Mesendoderm (in vitro differentiated cells): ENCODE results near the gene PARVA.

Experiments used
- DNase-seq: peaks from one replicate; pipeline ENCODE4 v3.0.0; 2013
- H2AK5ac ChIP-seq: 2 replicates; pipeline ENCODE4 v1.6.1; 2013; ENCODE audit warnings: low read length, inconsistent platforms
- H2BK120ac ChIP-seq: 2 replicates; pipeline ENCODE4 v1.6.1; 2013; ENCODE audit warnings: low read depth, mild to moderate bottlenecking, low read length, moderate library complexity, mixed read lengths
- H2BK15ac ChIP-seq: replicated peaks from 2 replicates; pipeline ENCODE4 v1.6.1; 2013; ENCODE audit warnings: low read depth, mild to moderate bottlenecking, moderate library complexity
- H2BK5ac ChIP-seq: 2 replicates; pipeline ENCODE4 v1.6.1; 2013; ENCODE audit warnings: low read length, inconsistent platforms
- H3K18ac ChIP-seq: 2 replicates; pipeline ENCODE4 v1.6.1; 2013; ENCODE audit warnings: mild to moderate bottlenecking, low read length, mixed read lengths
- H3K23ac ChIP-seq: one replicate; pipeline ENCODE4 v1.6.1; 2013; ENCODE audit warnings: low read length
- H3K27ac ChIP-seq: 2 replicates; pipeline ENCODE4 v1.5.1; 2013; ENCODE audit warnings: low read depth, mild to moderate bottlenecking, inconsistent platforms, low read length, moderate library complexity
- H3K27me3 ChIP-seq: 2 replicates; pipeline ENCODE4 v1.6.1; 2013; ENCODE audit warnings: low read length, control low read depth, mild to moderate bottlenecking, inconsistent platforms; ENCODE audit not compliant: insufficient read depth, poor library complexity
- H3K36me3 ChIP-seq: 2 replicates; pipeline ENCODE4 v1.6.1; 2013; ENCODE audit warnings: low read length, inconsistent platforms; ENCODE audit not compliant: control insufficient read depth, insufficient read depth
- H3K4ac ChIP-seq: one replicate; pipeline ENCODE4 v1.6.1; 2013; ENCODE audit warnings: low read depth, mild to moderate bottlenecking, low read length, moderate library complexity
- H3K4me1 ChIP-seq: 2 replicates; pipeline ENCODE4 v1.6.1; 2013; ENCODE audit warnings: low read depth, low read length, inconsistent platforms; ENCODE audit not compliant: control insufficient read depth
- H3K4me2 ChIP-seq: 2 replicates; pipeline ENCODE4 v1.6.1; 2013; ENCODE audit warnings: low read length
- H3K4me3 ChIP-seq: 2 replicates; pipeline ENCODE4 v1.5.1; 2013; ENCODE audit warnings: mild to moderate bottlenecking, low read length
- H3K56ac ChIP-seq: one replicate; pipeline ENCODE4 v1.6.1; 2013; ENCODE audit warnings: low read length
- H3K79me1 ChIP-seq: 2 replicates; pipeline ENCODE4 v1.6.1; 2013; ENCODE audit warnings: low read length, inconsistent platforms
- H3K79me2 ChIP-seq: 2 replicates; pipeline ENCODE4 v1.6.1; 2013; ENCODE audit warnings: mild to moderate bottlenecking, low read length; ENCODE audit not compliant: control insufficient read depth, insufficient read depth
- H3K9ac ChIP-seq: 2 replicates; pipeline ENCODE4 v1.6.1; 2013; ENCODE audit warnings: low read length, inconsistent platforms
- H4K5ac ChIP-seq: one replicate; pipeline ENCODE4 v1.6.1; 2013; ENCODE audit warnings: low read length
- H4K8ac ChIP-seq: one replicate; pipeline ENCODE4 v1.6.1; 2013; ENCODE audit warnings: low read depth, mild to moderate bottlenecking, control low read depth, low read length, moderate library complexity
- WGBS: extraction: QIAGEN DNeasy Blood & Tissue Kit; methylation state at CpG from one replicate; pipeline ENCODE4 v1.1.7; 2013; ENCODE audit warnings: low lambda C conversion rate, missing lambda C conversion rate; ENCODE audit not compliant: insufficient coverage; ENCODE audit errors: extremely low coverage; 5-methylcytosine and 5-hydroxymethylcytosine counted together

The PARVA gene

DNA sequence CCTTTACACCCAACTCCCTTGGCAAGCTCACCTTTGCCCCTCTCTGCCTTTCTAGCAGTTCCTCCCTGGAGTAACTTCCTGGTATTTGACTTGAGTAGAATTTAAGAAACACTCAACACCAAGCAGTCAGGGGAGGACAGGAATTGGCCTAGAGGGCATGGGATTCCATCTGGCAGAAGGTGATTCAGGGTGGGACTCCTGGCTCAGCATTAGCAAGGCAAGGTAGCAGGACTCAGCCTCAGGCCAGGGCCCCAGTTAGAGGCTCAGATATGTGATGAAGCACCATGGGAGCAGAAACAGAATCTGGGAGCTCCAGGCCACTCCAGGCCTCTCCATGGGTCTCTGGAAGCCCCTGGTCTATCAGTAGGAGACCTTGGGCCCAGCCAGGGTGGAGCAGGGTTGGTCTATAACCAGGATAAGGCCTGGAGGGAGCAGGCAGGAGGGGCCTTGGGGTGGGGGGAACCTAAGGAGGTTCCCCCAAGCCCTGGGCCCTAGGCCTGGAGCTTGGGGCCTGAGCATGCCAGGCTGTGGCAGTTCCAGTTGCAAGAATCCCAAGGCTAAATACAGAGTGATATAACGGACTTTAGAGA lies 148.2 kb downstream of the PARVA start:
- Histone ChIP-seq H3K79me1 (no peaks in the 10 kb centered on the region), H3K4me1 (peaks cover 6% of the 10 kb centered on the region), H2AK5ac (peak overlapping the region; percentile 68), H4K5ac (no peak overlapping the region), H3K79me2 (no peaks in the 10 kb centered on the region), H3K4me2 (no peak overlapping the region), H3K27me3 (no peaks in the 10 kb centered on the region), H2BK15ac (no peak overlapping the region), H3K23ac (no peak overlapping the region), H2BK120ac (no peak overlapping the region), H3K56ac (peak overlapping the region; percentile 9), H2BK5ac (peak overlapping the region; percentile 58), H3K27ac (no peak overlapping the region), H3K9ac (no peak overlapping the region), H3K18ac (no peak overlapping the region), H3K4ac (no peak overlapping the region), H3K36me3 (no peaks in the 10 kb centered on the region), H3K4me3 (no peak overlapping the region), H4K8ac (no peak overlapping the region)
- peak; percentile 51 for DNase-seq
- WGBS, result no CpG with 5 or more reads among the region's 1 CpG

DNA sequence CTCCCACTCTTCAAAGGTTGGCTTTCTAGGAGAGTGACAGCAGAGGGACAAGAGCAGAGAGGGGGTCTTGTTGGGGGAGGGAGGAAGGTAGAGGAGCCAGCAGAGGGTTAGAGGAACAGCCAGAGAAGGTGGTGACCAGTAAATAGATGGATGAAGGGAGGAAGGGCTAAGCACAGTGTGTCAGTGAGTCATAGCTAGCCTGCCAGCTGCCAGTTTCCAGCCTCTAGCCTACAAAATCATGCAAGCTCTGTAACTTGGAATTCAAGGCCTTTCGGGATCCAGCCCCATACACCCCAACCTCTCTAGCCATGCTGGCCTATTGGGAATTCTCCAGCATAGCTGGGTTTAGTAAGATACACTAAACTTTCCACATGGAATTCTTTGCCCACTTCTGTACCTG lies 149.4 kb downstream of the PARVA start:
- Histone ChIP-seq H3K27ac (no peak overlapping the region), H3K4ac (no peak overlapping the region)

DNA sequence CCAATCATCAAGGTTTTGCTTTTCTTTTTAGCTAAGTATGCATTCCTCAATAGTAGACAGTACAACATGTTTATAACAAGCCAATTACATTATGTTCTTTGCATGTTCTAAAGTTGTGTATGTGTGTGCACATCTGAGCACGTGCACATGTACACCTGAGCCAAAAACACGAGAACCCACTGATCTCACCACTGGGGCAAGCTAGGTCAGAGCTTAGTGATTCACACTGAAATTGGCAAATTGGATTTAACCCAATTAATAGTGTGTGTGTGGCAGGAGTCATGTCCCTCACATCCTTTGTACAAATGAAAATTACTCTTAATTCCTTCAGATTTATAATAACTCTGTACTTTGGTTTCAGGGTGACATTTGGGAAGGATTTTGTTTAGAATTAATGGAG lies 151.1 kb downstream of the PARVA start:
- H2BK120ac ChIP-seq, result no peak overlapping the region
- WGBS, result no CpG with 5 or more reads among the region's 2 CpGs
- no peak overlapping the region for H3K56ac ChIP-seq
- no peak overlapping the region for H3K23ac ChIP-seq
- no peak overlapping the region for H3K4ac ChIP-seq
- H2BK5ac ChIP-seq, result no peak overlapping the region
- no peak overlapping the region for H4K5ac ChIP-seq
- no peaks in the 10 kb centered on the region for H3K79me1 ChIP-seq
- H3K18ac ChIP-seq, result no peak overlapping the region
- no peaks in the 10 kb centered on the region for H3K79me2 ChIP-seq
- DNase-seq, result no peak
- H4K8ac ChIP-seq, result no peak overlapping the region
- H2AK5ac ChIP-seq, result no peak overlapping the region
- no peak overlapping the region for H3K9ac ChIP-seq
- peaks cover 4% of the 10 kb centered on the region for H3K4me1 ChIP-seq
- H3K36me3 ChIP-seq, result no peaks in the 10 kb centered on the region
- no peak overlapping the region for H3K27ac ChIP-seq
- H2BK15ac ChIP-seq, result no peak overlapping the region
- no peak overlapping the region for H3K4me2 ChIP-seq
- H3K27me3 ChIP-seq, result no peaks in the 10 kb centered on the region
- no peak overlapping the region for H3K4me3 ChIP-seq

More for the DNA sequence above, 149.4 kb downstream of the PARVA start:
- Histone ChIP-seq H2AK5ac (no peak overlapping the region), H4K8ac (no peak overlapping the region), H3K36me3 (no peaks in the 10 kb centered on the region), H3K4me2 (no peak overlapping the region), H3K56ac (no peak overlapping the region), H2BK5ac (no peak overlapping the region), H3K18ac (no peak overlapping the region), H3K9ac (no peak overlapping the region), H3K4me1 (peaks cover 6% of the 10 kb centered on the region), H3K23ac (no peak overlapping the region), H3K4me3 (no peak overlapping the region), H3K27me3 (no peaks in the 10 kb centered on the region), H3K79me2 (no peaks in the 10 kb centered on the region), H3K79me1 (no peaks in the 10 kb centered on the region), H2BK120ac (no peak overlapping the region), H2BK15ac (no peak overlapping the region), H4K5ac (no peak overlapping the region)
- no CpG with 5 or more reads among the region's 1 CpG for WGBS
- no peak for DNase-seq

DNA sequence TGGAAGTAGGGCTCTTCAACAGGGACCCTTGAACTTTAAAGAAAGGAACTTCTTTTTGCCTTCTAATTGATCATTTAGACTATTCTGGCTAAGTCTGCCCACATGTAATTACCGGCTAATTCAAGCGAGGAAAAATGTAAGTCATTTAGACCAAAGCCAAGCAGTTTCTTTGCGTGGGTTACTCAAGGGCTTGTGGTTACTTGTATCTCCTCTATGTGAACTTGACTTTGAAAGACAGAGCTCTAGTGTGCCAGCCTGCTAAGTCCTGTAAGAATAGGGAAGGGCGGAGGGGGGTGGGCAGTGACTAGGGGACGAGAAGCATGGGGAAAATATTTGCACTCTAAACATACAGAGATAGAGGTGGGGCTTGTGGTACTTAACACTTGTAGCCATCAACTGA lies 151.7 kb downstream of the PARVA start:
- no peak overlapping the region for H4K5ac ChIP-seq
- H3K79me1 ChIP-seq, result no peaks in the 10 kb centered on the region
- H3K18ac ChIP-seq, result no peak overlapping the region
- H2BK120ac ChIP-seq, result no peak overlapping the region
- H3K4ac ChIP-seq, result no peak overlapping the region
- H3K23ac ChIP-seq, result no peak overlapping the region
- no peak overlapping the region for H3K9ac ChIP-seq
- peaks cover under 1% of the 10 kb centered on the region for H3K4me1 ChIP-seq
- DNase-seq, result no peak
- H2BK15ac ChIP-seq, result no peak overlapping the region
- no peak overlapping the region for H4K8ac ChIP-seq
- no peak overlapping the region for H2AK5ac ChIP-seq
- H3K79me2 ChIP-seq, result no peaks in the 10 kb centered on the region
- no peak overlapping the region for H3K56ac ChIP-seq
- H3K27ac ChIP-seq, result no peak overlapping the region
- no peak overlapping the region for H2BK5ac ChIP-seq
- no peaks in the 10 kb centered on the region for H3K27me3 ChIP-seq
- no CpG with 5 or more reads among the region's 5 CpGs for WGBS
- no peak overlapping the region for H3K4me3 ChIP-seq
- no peaks in the 10 kb centered on the region for H3K36me3 ChIP-seq
- no peak overlapping the region for H3K4me2 ChIP-seq

DNA sequence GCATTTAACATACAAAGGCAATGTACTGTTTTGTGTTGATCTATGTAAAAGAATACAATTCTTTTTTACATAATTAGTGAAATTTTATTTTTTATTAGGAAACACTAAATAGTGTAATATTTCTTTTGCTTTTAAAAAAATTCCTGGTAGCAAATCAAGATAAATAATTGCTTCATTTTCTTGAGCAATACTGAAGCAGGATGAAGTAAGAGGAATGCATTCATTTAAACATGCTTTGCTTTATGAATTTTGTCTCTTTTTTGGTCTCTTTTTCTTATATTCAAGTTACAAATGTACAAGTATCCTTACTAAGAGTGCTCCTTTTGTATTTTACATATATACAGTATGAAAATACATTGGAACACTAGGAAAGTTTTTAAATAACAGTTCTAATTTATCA lies 152.4 kb downstream of the PARVA start:
- Histone ChIP-seq H3K4me1 (no peaks in the 10 kb centered on the region), H3K23ac (no peak overlapping the region), H2AK5ac (no peak overlapping the region), H2BK15ac (no peak overlapping the region), H3K36me3 (no peaks in the 10 kb centered on the region), H3K4ac (no peak overlapping the region), H4K5ac (no peak overlapping the region), H4K8ac (no peak overlapping the region), H3K79me2 (no peaks in the 10 kb centered on the region), H3K56ac (no peak overlapping the region), H3K18ac (no peak overlapping the region), H3K4me3 (no peak overlapping the region), H3K27me3 (no peaks in the 10 kb centered on the region), H3K4me2 (no peak overlapping the region), H2BK5ac (no peak overlapping the region), H3K27ac (no peak overlapping the region), H2BK120ac (no peak overlapping the region), H3K9ac (no peak overlapping the region), H3K79me1 (no peaks in the 10 kb centered on the region)
- no peak for DNase-seq

DNA sequence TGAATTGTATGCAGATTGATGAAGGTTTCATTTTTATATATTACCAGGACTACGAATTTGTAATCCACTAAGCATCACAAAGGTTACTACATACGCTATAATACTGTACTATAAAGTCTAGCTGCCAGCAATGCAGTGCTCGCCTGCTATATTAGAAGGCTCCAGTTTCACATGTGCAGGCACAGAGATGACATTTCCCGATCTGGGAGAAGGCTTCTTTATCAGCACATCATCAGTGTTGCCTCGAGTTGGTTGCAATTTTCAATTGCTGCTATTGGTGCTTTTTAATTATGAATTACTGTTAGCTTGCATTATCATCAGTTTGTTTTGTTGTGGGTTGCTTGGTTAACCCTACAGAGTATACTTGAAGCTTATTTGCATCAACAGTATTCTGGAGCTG lies 153.6 kb downstream of the PARVA start:
- no peak for DNase-seq
- H3K4ac ChIP-seq, result no peak overlapping the region
- WGBS, result no CpG with 5 or more reads among the region's 5 CpGs
- H3K56ac ChIP-seq, result no peak overlapping the region
- H3K79me1 ChIP-seq, result no peaks in the 10 kb centered on the region
- no peak overlapping the region for H3K4me3 ChIP-seq
- H2BK120ac ChIP-seq, result no peak overlapping the region
- H3K36me3 ChIP-seq, result no peaks in the 10 kb centered on the region
- no peak overlapping the region for H3K18ac ChIP-seq
- H2AK5ac ChIP-seq, result no peak overlapping the region
- no peaks in the 10 kb centered on the region for H3K4me1 ChIP-seq
- H3K27ac ChIP-seq, result no peak overlapping the region
- H2BK5ac ChIP-seq, result no peak overlapping the region
- no peak overlapping the region for H3K23ac ChIP-seq
- no peak overlapping the region for H3K9ac ChIP-seq
- no peaks in the 10 kb centered on the region for H3K79me2 ChIP-seq
- H2BK15ac ChIP-seq, result no peak overlapping the region
- no peak overlapping the region for H3K4me2 ChIP-seq
- H4K5ac ChIP-seq, result no peak overlapping the region
- H3K27me3 ChIP-seq, result no peaks in the 10 kb centered on the region
- H4K8ac ChIP-seq, result no peak overlapping the region
